OCI-LY1 (cell line): ENCODE results near the gene ABO.

ENCODE experiments used
- CTCF ChIP-seq: fragments of 200-600 bp; sonication (generic), shearing (Covaris generic); IDR thresholded peaks from 2 replicates; pipeline ENCODE4 v1.5.1; 2017; ENCODE audit warnings: mild to moderate bottlenecking, antibody characterized with exemption, low read length, moderate library complexity, mixed read lengths
- EZH2 ChIP-seq: fragments of 200-600 bp; sonication (generic), shearing (Covaris generic); IDR thresholded peaks from 2 replicates; pipeline ENCODE4 v1.8.0; 2017; ENCODE audit warnings: borderline replicate concordance, mixed run types, mild to moderate bottlenecking, antibody characterized with exemption, low read length, moderate library complexity, mixed read lengths

- TF ChIP-seq EZH2 (no peak), CTCF (no peak)
Observed at GRCh38 chr9:133264235-133264764, 10.7 kb downstream of the ABO start.
